Superior temporal gyrus (tissue), 1 donor: ENCODE measurements around the gene UNC93A.

Experiments
- DNase-seq: peaks from one replicate; pipeline ENCODE4 v3.0.0-alpha.2; 2016; ENCODE audit errors: extremely low spot score

Gene UNC93A

GRCh38 chr6:167293088-167293589, 2.0 kb downstream of the UNC93A start:
- DNase-seq: no peak

GRCh38 chr6:167293590-167294091, 2.5 kb downstream of the UNC93A start:
- no peak for DNase-seq

- no peak for DNase-seq
Measured at GRCh38 chr6:167294241-167294640, 3.1 kb downstream of the UNC93A start.

GRCh38 chr6:167294651-167295494, 3.8 kb downstream of the UNC93A start:
- no peak for DNase-seq

- DNase-seq: no peak
Measured at GRCh38 chr6:167295495-167296292, 4.6 kb downstream of the UNC93A start.

- DNase-seq: no peak
Measured at GRCh38 chr6:167296293-167296690, 5.2 kb downstream of the UNC93A start.

GRCh38 chr6:167296902-167297301, 5.8 kb downstream of the UNC93A start:
- DNase-seq: no peak

- no peak for DNase-seq
Measured at GRCh38 chr6:167298127-167298526, 7.0 kb downstream of the UNC93A start.

GRCh38 chr6:167299641-167300308, 8.7 kb downstream of the UNC93A start:
- no peak for DNase-seq

GRCh38 chr6:167300902-167301777, 10.0 kb downstream of the UNC93A start:
- no peak for DNase-seq

GRCh38 chr6:167302074-167302473, 11.0 kb downstream of the UNC93A start:
- no peak for DNase-seq

GRCh38 chr6:167302796-167303195, 11.7 kb downstream of the UNC93A start:
- no peak for DNase-seq

- DNase-seq: no peak
Measured at GRCh38 chr6:167303675-167304625, 12.8 kb downstream of the UNC93A start.

GRCh38 chr6:167304912-167305311, 13.8 kb downstream of the UNC93A start:
- DNase-seq: no peak

- DNase-seq: no peak
Measured at GRCh38 chr6:167305796-167306195, 14.7 kb downstream of the UNC93A start.

GRCh38 chr6:167306401-167306998, 15.4 kb downstream of the UNC93A start:
- DNase-seq: no peak

- DNase-seq: no peak
Measured at GRCh38 chr6:167307342-167307955, 16.3 kb downstream of the UNC93A start.

- DNase-seq: no peak
Measured at GRCh38 chr6:167308207-167308606, 17.1 kb downstream of the UNC93A start.
